Measurements from ENCODE around the gene CBFA2T3.

The CBFA2T3 gene

GRCh38 chr16:88859381-88860091 is 117.5 kb downstream of the CBFA2T3 start:
- no peak for DNase-seq (ENCODE audit: low read depth)
- no peak overlapping the region for H3K4me3 ChIP-seq (ENCODE audit: low read length)
- TF ChIP-seq, protein P1, sequence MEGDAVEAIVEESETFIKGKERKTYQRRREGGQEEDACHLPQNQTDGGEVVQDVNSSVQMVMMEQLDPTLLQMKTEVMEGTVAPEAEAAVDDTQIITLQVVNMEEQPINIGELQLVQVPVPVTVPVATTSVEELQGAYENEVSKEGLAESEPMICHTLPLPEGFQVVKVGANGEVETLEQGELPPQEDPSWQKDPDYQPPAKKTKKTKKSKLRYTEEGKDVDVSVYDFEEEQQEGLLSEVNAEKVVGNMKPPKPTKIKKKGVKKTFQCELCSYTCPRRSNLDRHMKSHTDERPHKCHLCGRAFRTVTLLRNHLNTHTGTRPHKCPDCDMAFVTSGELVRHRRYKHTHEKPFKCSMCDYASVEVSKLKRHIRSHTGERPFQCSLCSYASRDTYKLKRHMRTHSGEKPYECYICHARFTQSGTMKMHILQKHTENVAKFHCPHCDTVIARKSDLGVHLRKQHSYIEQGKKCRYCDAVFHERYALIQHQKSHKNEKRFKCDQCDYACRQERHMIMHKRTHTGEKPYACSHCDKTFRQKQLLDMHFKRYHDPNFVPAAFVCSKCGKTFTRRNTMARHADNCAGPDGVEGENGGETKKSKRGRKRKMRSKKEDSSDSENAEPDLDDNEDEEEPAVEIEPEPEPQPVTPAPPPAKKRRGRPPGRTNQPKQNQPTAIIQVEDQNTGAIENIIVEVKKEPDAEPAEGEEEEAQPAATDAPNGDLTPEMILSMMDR (conservative IDR thresholded peaks at IDR 0.05; ENCODE audit: low read depth, low read length), result no peak

- DNase-seq (ENCODE audit: low read depth), result peak; percentile 48
- TF ChIP-seq, protein P1 (conservative IDR thresholded peaks at IDR 0.05; ENCODE audit: low read depth, low read length), result peak; percentile 89
These were observed 119.2 kb downstream of the CBFA2T3 start for GRCh38 chr16:88857728-88858339.

GRCh38 chr16:88856828-88857727 is 119.9 kb downstream of the CBFA2T3 start, which contains the start of the genes GALNS and TRAPPC2L:
Gene GALNS, minus strand, starts transcription at chr16:88856947. Its CDS starts 70 bp downstream, at chr16:88856877.
Gene TRAPPC2L, plus strand, starts transcription at chr16:88857127. Its CDS starts 24 bp downstream, at chr16:88857151.
- H3K4me3 ChIP-seq (ENCODE audit: low read length), result peak within 1 kb of the TSS; percentile 99
- TF ChIP-seq, protein P1 (conservative IDR thresholded peaks at IDR 0.05; ENCODE audit: low read depth, low read length), result no peak
- peak; percentile 65 for DNase-seq (ENCODE audit: low read depth)

More at GRCh38 chr16:88857728-88858339, 119.2 kb downstream of the CBFA2T3 start:
- peak overlapping the region; percentile 99 for H3K4me3 ChIP-seq (ENCODE audit: low read length)

- TF ChIP-seq, protein P1 (conservative IDR thresholded peaks at IDR 0.05; ENCODE audit: low read depth, low read length), result no peak
- no peak for DNase-seq (ENCODE audit: low read depth)
These were observed 120.7 kb downstream of the CBFA2T3 start for GRCh38 chr16:88856122-88856827.

GRCh38 chr16:88855736-88856121 is 121.3 kb downstream of the CBFA2T3 start:
- H3K4me3 ChIP-seq (ENCODE audit: low read length), result peak overlapping the region; percentile 62
- TF ChIP-seq, protein P1 (conservative IDR thresholded peaks at IDR 0.05; ENCODE audit: low read depth, low read length), result no peak
- DNase-seq (ENCODE audit: low read depth), result no peak

More at GRCh38 chr16:88856122-88856827, 120.7 kb downstream of the CBFA2T3 start:
- H3K4me3 ChIP-seq (ENCODE audit: low read length), result peak overlapping the region; percentile 62

- no peak overlapping the region for H3K4me3 ChIP-seq (ENCODE audit: low read length)
- TF ChIP-seq, protein P1 (conservative IDR thresholded peaks at IDR 0.05; ENCODE audit: low read depth, low read length), result no peak
- DNase-seq (ENCODE audit: low read depth), result no peak
These were observed 121.8 kb downstream of the CBFA2T3 start for GRCh38 chr16:88855176-88855575.

All from retinal pigment epithelial cell (primary cell).